Measurements from ENCODE around the gene PPCS. TPM values are rescaled to one million over a fixed set of nuclear protein-coding genes. Genes with fewer than 3 reads are reported as not detected.

Gene PPCS
- total and polyA plus RNA-seq, 2 of the 4 experiments (the other 2 are of a cell fraction) = 8.2 to 18.9 TPM

DNA sequence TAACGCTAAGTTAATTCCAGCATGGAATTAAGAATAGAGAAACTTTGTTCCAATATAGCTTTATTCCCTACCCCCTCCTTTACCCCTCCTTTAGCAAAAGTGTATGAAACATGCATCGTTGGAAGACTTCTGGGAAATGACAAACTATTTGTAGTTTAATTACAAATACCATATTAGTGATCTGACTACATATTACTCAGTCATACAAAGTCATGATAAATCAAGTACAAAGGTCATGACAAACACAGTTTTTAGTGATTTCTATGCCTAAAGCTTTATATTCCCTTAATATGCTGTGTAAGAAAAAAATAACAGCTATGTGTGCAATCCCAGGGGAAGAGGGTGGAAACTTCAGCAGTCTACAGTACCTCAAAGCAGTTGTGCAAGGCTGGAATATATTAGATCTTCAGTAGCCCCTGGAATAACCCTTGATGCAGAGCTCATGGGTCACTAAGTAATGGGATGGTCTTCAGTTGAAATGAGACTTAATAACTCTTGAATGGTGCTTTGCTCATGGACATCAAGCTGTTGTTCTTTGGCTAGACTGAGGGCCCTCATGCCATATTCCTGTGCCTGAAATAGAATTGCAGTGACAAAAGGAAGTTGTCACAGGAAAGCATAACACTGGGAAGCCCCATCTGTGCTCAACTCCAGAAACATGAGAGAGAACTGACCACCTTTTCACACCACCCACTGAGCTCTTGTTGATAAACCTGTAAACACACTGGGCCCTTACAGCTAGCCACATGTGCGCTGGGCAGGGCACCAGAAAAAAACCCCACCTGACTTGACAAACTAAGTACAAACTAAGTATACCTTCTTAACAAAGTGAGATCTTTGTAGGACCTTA is 25.8 kb upstream of the PPCS start:
- H3K4me3 ChIP-seq (ENCODE audit: insufficient read depth, low read depth, low read length) = no peak overlapping the region
- H2BK5ac ChIP-seq (ENCODE audit: low read depth, low read length, poor library complexity, severe bottlenecking) = no peak overlapping the region
- no peak overlapping the region for H2AFZ ChIP-seq (replicated peaks; ENCODE audit: low read length, poor library complexity)
- in situ Hi-C loops (cut with MboI; ENCODE audit: low sequenced_read_pairs) (no loop called here), intact Hi-C loops (cut with micrococcal nuclease) (no loop called here), dilution Hi-C loops (cut with HindIII; ENCODE audit: low sequenced_read_pairs, unreplicated experiment) (no loop called here)
- no peak overlapping the region for H2AK5ac ChIP-seq (ENCODE audit: low read depth, low read length)
- no peak overlapping the region for H3K23ac ChIP-seq (ENCODE audit: low read depth, low read length)
- no peak overlapping the region for H4K8ac ChIP-seq (ENCODE audit: low read depth in 2 of 2, low read length in 2 of 2)
- ATAC-seq (ENCODE audit: low read depth) (no peak), DNase-seq (no peak)
- no peaks in the 10 kb centered on the region for H3K4me1 ChIP-seq (ENCODE audit: control insufficient read depth, insufficient read depth, low read length)
- H3K18ac ChIP-seq (ENCODE audit: low read depth, low read length) = no peak overlapping the region
- no peak for TF ChIP-seq SMC3 (IDR thresholded peaks at IDR 0.05; ENCODE audit: low read depth, low read length)
- TF ChIP-seq MAFK (IDR thresholded peaks at IDR 0.05; ENCODE audit: low read depth, low read length) = no peak
- TF ChIP-seq MAZ (IDR thresholded peaks at IDR 0.05; ENCODE audit: borderline replicate concordance, low read depth, low read length) = no peak
- TF ChIP-seq POLR2A (IDR thresholded peaks at IDR 0.05; ENCODE audit: low read depth, low read length) = no peak
- no peak for TF ChIP-seq FOS (IDR thresholded peaks at IDR 0.05; ENCODE audit: low read depth, low read length)
- TF ChIP-seq, protein P1, sequence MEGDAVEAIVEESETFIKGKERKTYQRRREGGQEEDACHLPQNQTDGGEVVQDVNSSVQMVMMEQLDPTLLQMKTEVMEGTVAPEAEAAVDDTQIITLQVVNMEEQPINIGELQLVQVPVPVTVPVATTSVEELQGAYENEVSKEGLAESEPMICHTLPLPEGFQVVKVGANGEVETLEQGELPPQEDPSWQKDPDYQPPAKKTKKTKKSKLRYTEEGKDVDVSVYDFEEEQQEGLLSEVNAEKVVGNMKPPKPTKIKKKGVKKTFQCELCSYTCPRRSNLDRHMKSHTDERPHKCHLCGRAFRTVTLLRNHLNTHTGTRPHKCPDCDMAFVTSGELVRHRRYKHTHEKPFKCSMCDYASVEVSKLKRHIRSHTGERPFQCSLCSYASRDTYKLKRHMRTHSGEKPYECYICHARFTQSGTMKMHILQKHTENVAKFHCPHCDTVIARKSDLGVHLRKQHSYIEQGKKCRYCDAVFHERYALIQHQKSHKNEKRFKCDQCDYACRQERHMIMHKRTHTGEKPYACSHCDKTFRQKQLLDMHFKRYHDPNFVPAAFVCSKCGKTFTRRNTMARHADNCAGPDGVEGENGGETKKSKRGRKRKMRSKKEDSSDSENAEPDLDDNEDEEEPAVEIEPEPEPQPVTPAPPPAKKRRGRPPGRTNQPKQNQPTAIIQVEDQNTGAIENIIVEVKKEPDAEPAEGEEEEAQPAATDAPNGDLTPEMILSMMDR (conservative IDR thresholded peaks at IDR 0.05; ENCODE audit: low read depth, low read length) = no peak
- no peak for TF ChIP-seq CHD1 (IDR thresholded peaks at IDR 0.05; ENCODE audit: low read depth, low read length)
- TF ChIP-seq RAD21 (IDR thresholded peaks at IDR 0.05; ENCODE audit: low read length) = no peak
- no peak for TF ChIP-seq RCOR1 (IDR thresholded peaks at IDR 0.05; ENCODE audit: insufficient replicate concordance, low read length)
- no peak for TF ChIP-seq RFX5 (IDR thresholded peaks at IDR 0.05; ENCODE audit: low read depth, low read length)
- no peak for TF ChIP-seq MXI1 (IDR thresholded peaks at IDR 0.05; ENCODE audit: borderline replicate concordance, low read depth, low read length)
- TF ChIP-seq, protein P2, sequence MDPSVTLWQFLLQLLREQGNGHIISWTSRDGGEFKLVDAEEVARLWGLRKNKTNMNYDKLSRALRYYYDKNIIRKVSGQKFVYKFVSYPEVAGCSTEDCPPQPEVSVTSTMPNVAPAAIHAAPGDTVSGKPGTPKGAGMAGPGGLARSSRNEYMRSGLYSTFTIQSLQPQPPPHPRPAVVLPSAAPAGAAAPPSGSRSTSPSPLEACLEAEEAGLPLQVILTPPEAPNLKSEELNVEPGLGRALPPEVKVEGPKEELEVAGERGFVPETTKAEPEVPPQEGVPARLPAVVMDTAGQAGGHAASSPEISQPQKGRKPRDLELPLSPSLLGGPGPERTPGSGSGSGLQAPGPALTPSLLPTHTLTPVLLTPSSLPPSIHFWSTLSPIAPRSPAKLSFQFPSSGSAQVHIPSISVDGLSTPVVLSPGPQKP (IDR thresholded peaks at IDR 0.05; ENCODE audit: borderline replicate concordance, low read depth, low read length) = no peak
- TF ChIP-seq NFE2L2 (IDR thresholded peaks at IDR 0.05; ENCODE audit: low read depth, low read length) = no peak
- no peak for TF ChIP-seq CEBPB (IDR thresholded peaks at IDR 0.05; ENCODE audit: low read depth, low read length)
- ChIA-PET CTCF (no interaction called here), POLR2A (ENCODE audit: unreplicated experiment) (no interaction called here)
- no peak overlapping the region for H2BK120ac ChIP-seq (ENCODE audit: low read depth, low read length)
- no peaks in the 10 kb centered on the region for H4K20me1 ChIP-seq (ENCODE audit: insufficient read depth, low read length)
- H3K36me3 ChIP-seq (ENCODE audit: control insufficient read depth, insufficient read depth, low read length) = no peaks in the 10 kb centered on the region
- no peak overlapping the region for H3K27ac ChIP-seq (ENCODE audit: insufficient read depth, low read length)
- no peak overlapping the region for H2BK15ac ChIP-seq (ENCODE audit: low read depth, low read length)
- no CpG with 5 or more reads among the region's 3 CpGs for WGBS, 2 experiments (ENCODE audit: extremely low coverage in 2 of 2, insufficient read length in 1 of 2)
- H4K91ac ChIP-seq (ENCODE audit: insufficient read depth, low read depth, low read length) = no peak overlapping the region
- no peak overlapping the region for H3K4ac ChIP-seq (ENCODE audit: low read depth, low read length)
- no peak overlapping the region for H3K56ac ChIP-seq (ENCODE audit: extremely low read depth, insufficient read depth, low read length)
- H3K27me3 ChIP-seq (ENCODE audit: control insufficient read depth, insufficient read depth, low read length) = peaks cover 7% of the 10 kb centered on the region
- H3K9ac ChIP-seq (ENCODE audit: low read depth, low read length) = no peak overlapping the region
- H3K9me1 ChIP-seq (ENCODE audit: insufficient read depth, low read length) = no peaks in the 10 kb centered on the region
- H2AK9ac ChIP-seq (replicated peaks; ENCODE audit: low read depth, low read length, poor library complexity) = no peak overlapping the region
- no peak overlapping the region for H4K5ac ChIP-seq (ENCODE audit: low read depth, low read length)
- H3K14ac ChIP-seq (replicated peaks; ENCODE audit: low read depth, low read length) = no peak overlapping the region
- no TSS peak for BruUV-seq (replicated peaks)
- no peaks in the 10 kb centered on the region for H3K9me3 ChIP-seq (ENCODE audit: control insufficient read depth, insufficient read depth, low read length)
- H3K79me1 ChIP-seq (ENCODE audit: low read depth in 1 of 2, low read length in 2 of 2) = no peaks in the 10 kb centered on the region
- no peak overlapping the region for H3K4me2 ChIP-seq (ENCODE audit: low read depth, low read length)
- H2BK20ac ChIP-seq (ENCODE audit: low read depth, low read length) = no peak overlapping the region

All from IMR-90 (cell line).